Measurements from ENCODE around the gene AFF2. TPM values are rescaled to one million over a fixed set of nuclear protein-coding genes. Genes with fewer than 3 reads are reported as not detected.

Gene AFF2
- total RNA-seq, 1 donor from 2014 or later, result 0.89 TPM

DNA sequence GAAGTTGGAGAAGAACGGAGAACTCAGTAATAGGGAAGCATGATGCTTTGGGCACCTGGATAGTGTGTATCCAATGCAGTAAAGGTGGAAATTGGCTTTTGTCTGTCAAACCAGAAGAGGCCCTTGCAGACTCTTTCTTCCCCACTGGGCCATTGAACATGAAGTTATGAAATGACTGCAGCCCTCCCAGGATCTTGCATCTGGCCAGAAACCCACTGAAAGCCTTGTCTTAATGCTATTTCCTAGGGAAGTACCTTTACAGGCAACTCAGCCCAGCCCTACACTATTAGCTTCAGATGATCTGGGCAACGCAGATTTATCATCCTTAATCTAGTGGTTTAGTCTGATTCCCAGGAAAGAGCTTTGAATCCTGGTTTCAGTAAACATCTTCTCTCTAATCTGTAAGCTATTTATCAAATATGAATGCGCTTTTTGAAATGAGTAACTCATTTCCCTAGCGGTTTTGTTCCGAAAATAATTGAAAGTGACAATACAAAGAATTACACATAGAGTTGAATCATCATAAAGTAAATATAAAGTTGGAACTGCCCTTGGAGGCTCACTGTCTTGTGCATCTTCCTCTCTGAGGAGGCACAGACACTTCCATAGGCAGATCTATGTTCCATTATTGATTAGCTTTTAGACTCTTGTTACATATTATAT lies 540.6 kb downstream of the AFF2 start:
- Mint-ChIP-seq H3K4me1 (ENCODE audit: unreplicated experiment) (no peaks in the 10 kb centered on the region), H3K27ac (ENCODE audit: unreplicated experiment) (no peak overlapping the region), H3K9me3 (ENCODE audit: unreplicated experiment) (peaks cover 15% of the 10 kb centered on the region), H3K36me3 (ENCODE audit: unreplicated experiment) (no peaks in the 10 kb centered on the region), H3K27me3 (ENCODE audit: unreplicated experiment) (no peaks in the 10 kb centered on the region), H3K4me3 (ENCODE audit: unreplicated experiment) (no peak overlapping the region)
- no peak for DNase-seq (ENCODE audit: extremely low spot score, unreplicated experiment)
- no peak for TF ChIP-seq CTCF (IDR thresholded peaks at IDR 0.05)

GRCh38 chrX:149043401-149043800 lies 543.0 kb downstream of the AFF2 start:
- peaks cover 31% of the 10 kb centered on the region for H3K9me3 Mint-ChIP-seq (ENCODE audit: unreplicated experiment)
- no peak for TF ChIP-seq CTCF (IDR thresholded peaks at IDR 0.05)

GRCh38 chrX:149044471-149044870 lies 544.1 kb downstream of the AFF2 start:
- H3K36me3 Mint-ChIP-seq (ENCODE audit: unreplicated experiment), result no peaks in the 10 kb centered on the region
- H3K4me1 Mint-ChIP-seq (ENCODE audit: unreplicated experiment), result no peaks in the 10 kb centered on the region
- DNase-seq (ENCODE audit: extremely low spot score, unreplicated experiment), result no peak
- TF ChIP-seq CTCF (IDR thresholded peaks at IDR 0.05), result no peak
- no peak overlapping the region for H3K4me3 Mint-ChIP-seq (ENCODE audit: unreplicated experiment)
- peaks cover 35% of the 10 kb centered on the region for H3K9me3 Mint-ChIP-seq (ENCODE audit: unreplicated experiment)
- no peaks in the 10 kb centered on the region for H3K27me3 Mint-ChIP-seq (ENCODE audit: unreplicated experiment)
- no peak overlapping the region for H3K27ac Mint-ChIP-seq (ENCODE audit: unreplicated experiment)

More at GRCh38 chrX:149043401-149043800, 543.0 kb downstream of the AFF2 start:
- Mint-ChIP-seq H3K4me3 (ENCODE audit: unreplicated experiment) (no peak overlapping the region), H3K4me1 (ENCODE audit: unreplicated experiment) (no peaks in the 10 kb centered on the region), H3K36me3 (ENCODE audit: unreplicated experiment) (no peaks in the 10 kb centered on the region), H3K27me3 (ENCODE audit: unreplicated experiment) (no peaks in the 10 kb centered on the region), H3K27ac (ENCODE audit: unreplicated experiment) (no peak overlapping the region)
- no peak for DNase-seq (ENCODE audit: extremely low spot score, unreplicated experiment)

DNA sequence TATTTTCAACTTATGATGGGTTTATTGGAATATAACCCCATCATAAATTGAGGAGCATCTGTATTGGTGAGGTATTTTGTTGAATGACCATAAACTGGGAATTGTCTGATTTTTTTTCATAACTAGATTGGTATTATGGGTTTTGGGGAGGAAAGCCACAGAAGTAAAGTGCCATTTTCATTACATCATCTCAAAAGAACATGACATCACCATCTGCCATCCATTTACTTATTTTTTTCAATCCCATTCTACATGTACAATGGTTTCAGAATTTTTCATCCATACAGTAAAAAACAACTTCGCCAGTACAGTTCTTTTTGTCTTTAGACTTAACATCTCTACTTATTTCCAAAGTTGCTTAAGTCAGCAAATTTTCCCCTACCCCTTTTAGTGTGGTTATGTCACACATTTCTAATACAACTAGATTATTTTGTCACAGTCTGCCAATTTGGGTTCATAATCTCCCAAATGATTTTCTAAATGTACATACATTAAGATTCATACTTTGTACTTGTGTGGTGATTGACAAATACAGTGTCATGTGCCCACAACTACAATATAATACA lies 545.3 kb downstream of the AFF2 start:
- Mint-ChIP-seq H3K4me1 (ENCODE audit: unreplicated experiment) (no peaks in the 10 kb centered on the region), H3K36me3 (ENCODE audit: unreplicated experiment) (no peaks in the 10 kb centered on the region), H3K4me3 (ENCODE audit: unreplicated experiment) (no peak overlapping the region), H3K9me3 (ENCODE audit: unreplicated experiment) (peaks cover 35% of the 10 kb centered on the region), H3K27ac (ENCODE audit: unreplicated experiment) (no peak overlapping the region), H3K27me3 (ENCODE audit: unreplicated experiment) (no peaks in the 10 kb centered on the region)
- DNase-seq (ENCODE audit: extremely low spot score, unreplicated experiment), result no peak
- no peak for TF ChIP-seq CTCF (IDR thresholded peaks at IDR 0.05)

Data from osteocyte (in vitro differentiated cells).